ENCODE measurements around the gene COL25A1.
A peak's percentile ranks its signal among the peaks of the same experiment; 100 is the strongest.

The COL25A1 gene

DNA sequence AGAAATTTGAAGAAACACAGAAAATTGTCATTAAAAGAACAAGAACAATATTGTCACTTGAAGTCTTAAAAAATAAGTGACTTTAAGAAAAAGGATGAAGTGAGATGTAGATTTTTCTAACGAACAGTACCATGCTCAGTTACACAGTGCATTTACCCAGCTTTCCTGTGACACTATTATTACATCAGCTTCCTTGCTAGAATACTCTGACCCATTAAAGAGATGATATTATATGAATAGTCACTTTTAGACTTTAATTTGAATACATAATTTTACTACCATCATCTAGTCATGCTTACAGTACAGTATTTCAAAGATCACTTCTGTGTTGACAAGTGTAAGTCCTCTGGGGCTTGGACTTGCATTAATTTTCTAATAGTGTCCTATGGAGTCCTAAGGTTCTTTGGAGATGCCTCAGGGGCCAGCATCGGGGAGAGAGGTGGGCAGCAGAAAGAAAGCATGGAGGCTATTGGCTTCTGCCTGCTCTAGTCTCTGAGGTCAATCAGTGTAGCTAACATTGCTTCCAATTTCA is 10.7 kb downstream of the COL25A1 start:
- DNase-seq: no peak

DNA sequence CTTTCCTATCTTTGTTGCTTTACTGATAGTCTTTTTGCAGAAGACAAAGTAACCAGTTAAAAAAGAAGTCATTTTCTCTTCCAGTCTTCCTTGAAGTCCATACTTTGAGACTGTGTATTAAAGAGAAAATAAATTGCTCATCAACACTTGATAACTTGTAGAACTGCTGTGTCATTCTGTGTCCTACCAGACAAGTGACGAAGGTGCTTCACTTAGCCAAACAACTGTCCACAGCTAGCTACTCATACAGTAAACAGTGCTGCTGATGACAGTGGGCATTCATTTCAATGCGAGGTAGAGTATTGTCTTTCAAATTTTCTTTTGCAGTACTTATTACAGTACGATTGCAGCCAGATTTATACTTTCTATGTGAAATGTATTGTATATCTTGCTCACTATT is 11.5 kb downstream of the COL25A1 start:
- no peak for DNase-seq

GRCh38 chr4:109278594-109279031 is 23.8 kb downstream of the COL25A1 start:
- no peak for DNase-seq

GRCh38 chr4:109276482-109277095 is 25.9 kb downstream of the COL25A1 start:
- no peak for DNase-seq

DNA sequence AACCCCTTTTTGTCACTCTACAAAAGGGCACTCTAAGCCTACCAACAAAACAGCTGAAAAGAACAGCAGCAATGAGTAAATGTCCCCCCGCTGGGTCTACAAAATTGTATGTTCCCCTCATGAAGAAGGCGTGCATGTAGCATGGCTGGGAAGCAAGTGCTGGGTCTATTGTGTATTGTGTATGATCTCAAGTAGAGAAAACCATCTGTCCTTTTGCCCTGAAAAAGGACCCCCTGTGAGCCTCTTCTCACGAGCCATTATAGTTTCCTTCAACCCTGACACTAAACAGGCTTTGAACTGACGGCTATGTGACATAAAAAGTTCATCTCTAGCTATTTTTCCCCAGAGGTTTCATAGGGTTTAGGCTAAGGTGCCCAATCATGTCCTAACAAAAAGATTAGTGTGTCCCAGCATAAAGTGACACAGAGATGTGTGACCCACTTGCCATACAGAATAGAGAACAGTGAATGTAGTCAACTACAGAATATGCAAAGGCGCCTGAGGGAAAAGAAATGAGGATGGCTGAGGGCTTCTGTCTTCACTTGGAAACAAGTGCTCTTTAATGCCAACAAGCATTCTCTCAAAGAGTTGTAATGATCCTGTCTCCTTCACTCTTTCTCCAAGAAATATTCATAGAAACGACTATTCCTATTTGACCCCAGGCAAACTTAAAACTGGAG is 27.3 kb downstream of the COL25A1 start:
- no peak for DNase-seq

- no peak for DNase-seq
Measured at GRCh38 chr4:109266891-109267290, 35.6 kb downstream of the COL25A1 start.

DNA sequence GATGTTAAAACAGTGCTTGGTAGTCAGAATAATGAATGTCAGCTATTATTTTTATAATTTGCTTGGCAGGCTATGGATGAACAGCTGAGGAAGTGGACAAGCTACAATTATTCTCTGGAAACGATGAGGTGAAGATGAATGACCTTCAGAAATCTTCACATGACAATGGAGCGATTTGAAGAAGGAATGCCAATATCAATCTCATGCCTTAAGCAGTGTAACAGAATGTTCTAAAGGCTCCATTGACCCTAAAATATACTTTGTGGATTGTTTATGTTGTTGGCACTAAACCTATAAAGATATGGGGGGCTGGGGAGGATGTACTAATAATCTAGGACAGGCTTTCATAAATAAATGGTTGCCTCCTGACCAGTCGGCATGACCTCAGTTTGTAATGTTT is 36.2 kb downstream of the COL25A1 start:
- no peak for DNase-seq

- DNase-seq: no peak
Measured at GRCh38 chr4:109263721-109264120, 38.7 kb downstream of the COL25A1 start.

DNA sequence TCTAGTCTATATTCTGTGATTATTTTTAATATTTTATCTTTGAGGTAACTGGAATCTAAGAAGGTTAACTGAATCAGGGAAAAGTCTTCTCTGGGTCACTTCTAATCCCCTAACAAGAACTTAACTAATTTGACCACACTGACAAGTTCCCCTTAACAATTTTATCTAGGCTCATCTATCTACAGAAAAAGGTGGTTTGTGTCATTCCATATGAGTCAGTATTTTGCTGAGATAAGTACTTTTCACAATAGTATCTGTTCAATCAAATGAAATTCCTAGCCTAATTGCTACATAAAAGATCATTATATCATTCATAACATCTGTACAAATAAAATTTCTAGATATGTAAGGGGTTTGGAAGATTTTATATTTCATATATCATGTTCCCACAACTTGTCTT is 45.6 kb downstream of the COL25A1 start:
- DNase-seq: no peak

- DNase-seq: no peak
Measured at GRCh38 chr4:109254845-109255244, 47.6 kb downstream of the COL25A1 start.

DNA sequence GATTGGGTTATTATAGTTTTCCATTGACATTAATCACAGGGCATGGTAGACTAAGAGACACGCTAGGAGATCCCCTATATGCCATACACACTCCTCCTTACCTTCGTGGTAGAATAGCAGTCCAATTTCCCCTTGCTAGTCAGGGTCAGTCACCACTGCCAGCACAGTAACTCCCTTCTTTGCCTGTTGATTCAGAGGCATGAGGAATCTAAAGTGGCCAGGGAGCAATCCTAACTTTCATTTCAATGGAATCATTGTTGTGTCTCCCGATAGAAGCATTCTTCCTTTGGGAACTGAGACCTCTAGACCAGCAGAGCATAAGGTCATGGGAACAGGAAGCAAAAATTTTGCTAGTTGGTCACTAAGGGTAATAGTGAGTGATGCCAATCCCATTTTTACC is 51.1 kb downstream of the COL25A1 start:
- DNase-seq: no peak

GRCh38 chr4:109248322-109248900 is 54.0 kb downstream of the COL25A1 start:
- DNase-seq: no peak

- no peak for DNase-seq
Measured at GRCh38 chr4:109243871-109244270, 58.6 kb downstream of the COL25A1 start.

GRCh38 chr4:109238746-109239145 is 63.7 kb downstream of the COL25A1 start:
- no peak for DNase-seq

GRCh38 chr4:109235683-109236082 is 66.8 kb downstream of the COL25A1 start:
- no peak for DNase-seq

GRCh38 chr4:109234596-109234995 is 67.9 kb downstream of the COL25A1 start:
- no peak for DNase-seq

DNA sequence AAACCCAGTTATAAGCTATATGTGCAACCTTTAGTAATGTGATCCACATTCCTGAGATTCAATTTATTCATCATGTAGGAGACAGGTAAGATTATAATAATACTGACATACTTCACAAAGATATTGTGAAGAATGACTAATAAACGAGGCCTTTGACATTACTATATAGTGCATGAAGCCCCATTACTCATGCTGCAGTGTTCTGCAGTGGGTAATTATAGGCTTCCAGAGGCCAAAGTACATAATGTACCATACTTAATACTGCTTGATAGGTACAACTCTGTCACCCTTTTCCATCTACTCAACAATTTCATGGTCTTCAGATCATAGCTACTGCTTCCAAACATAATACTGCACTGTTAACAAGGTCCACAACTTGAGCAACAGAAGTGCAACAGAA is 68.9 kb downstream of the COL25A1 start:
- DNase-seq: no peak

- peak; percentile 1 for DNase-seq
Measured at GRCh38 chr4:109232681-109233080, 69.8 kb downstream of the COL25A1 start.

DNA sequence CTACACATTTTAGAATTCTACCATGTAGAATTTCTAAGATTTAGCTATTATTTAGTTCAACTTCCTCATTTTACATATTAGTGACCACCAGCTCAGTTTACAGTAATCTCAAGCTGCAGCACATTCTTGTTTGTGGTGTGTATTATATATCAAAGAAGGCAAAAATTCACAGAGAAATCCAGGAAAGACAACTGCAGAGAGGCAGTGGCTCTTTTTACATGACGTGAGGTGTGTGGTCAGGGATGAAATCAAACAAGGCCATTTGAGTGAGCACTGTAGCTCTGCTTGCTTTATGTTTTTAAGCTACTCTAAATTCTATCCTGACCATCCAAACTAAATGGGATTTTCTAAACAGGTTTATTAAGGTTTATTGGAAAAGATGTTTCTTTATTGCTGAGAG is 71.1 kb downstream of the COL25A1 start:
- no peak for DNase-seq

DNA sequence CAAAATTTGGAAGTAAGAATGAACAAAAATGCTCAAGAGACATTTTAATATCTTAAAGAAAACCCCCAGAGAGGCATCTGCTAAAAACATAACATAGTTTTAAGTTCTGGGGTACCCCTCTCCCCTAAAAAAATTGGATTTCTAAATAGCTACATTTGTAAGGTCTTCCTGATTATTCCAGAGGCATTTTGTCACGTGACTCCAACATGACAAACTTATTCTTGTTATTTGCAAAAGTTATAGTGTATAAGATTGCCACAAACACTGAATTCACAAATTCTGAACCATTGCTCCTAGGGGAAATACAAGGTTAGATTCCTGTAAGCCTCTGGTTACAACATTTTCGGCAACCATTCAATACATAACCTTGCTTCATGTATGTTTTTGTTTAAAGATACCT is 73.4 kb downstream of the COL25A1 start:
- DNase-seq: no peak

DNA sequence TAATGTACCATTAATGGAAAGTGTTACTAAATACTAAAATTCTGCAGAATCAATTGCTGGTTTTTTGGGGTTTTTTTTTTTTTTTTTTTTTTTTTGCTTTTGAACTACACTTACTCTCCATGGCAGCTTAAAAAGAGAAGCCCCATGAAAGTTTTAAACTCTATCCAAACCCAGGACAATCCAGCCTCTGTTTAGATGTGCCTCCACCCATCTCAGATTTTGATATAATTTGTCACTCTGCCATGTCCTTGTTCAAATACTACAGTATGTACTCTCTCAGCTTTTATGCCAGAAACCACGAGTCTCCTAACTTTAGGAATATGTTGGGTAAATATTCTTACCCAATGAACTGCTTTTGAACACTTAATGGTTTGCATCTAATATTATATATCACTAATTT is 84.2 kb downstream of the COL25A1 start:
- no peak for DNase-seq

- no peak for DNase-seq
Measured at GRCh38 chr4:109216085-109216696, 86.3 kb downstream of the COL25A1 start.

DNA sequence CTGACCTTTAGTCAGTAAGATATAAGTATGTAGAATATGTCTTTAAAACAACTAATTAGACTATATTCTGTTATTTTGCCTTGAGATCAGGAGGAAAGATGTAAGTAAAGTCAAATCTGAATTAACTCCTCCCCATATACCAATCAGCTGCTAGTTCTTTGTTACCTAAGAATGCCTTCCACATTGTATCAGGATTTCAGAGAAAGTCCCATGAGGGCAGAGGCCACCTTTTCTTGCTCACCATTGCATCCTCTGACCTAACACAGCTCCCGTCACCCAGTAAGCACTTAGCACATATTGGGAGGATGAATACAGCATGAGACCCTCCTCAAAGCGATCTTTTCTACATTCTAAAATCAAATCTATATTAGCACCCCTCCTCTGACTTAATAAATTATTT is 87.0 kb downstream of the COL25A1 start:
- DNase-seq: no peak

All from fibroblast of skin of back (primary cell).